GM21515 (cell line): ENCODE results near the gene GRIK4.
"Not testable (repeated sequence)": the region's sequence is repeated elsewhere in the genome, so short reads cannot be mapped to it uniquely, and the experiment has no call there.

Experiments
- ATAC-seq: cut with Tn5 transposase; IDR thresholded peaks from one replicate; pipeline ENCODE4 v1.9.1; 2021; ENCODE audit not compliant: unreplicated experiment

Gene GRIK4

DNA sequence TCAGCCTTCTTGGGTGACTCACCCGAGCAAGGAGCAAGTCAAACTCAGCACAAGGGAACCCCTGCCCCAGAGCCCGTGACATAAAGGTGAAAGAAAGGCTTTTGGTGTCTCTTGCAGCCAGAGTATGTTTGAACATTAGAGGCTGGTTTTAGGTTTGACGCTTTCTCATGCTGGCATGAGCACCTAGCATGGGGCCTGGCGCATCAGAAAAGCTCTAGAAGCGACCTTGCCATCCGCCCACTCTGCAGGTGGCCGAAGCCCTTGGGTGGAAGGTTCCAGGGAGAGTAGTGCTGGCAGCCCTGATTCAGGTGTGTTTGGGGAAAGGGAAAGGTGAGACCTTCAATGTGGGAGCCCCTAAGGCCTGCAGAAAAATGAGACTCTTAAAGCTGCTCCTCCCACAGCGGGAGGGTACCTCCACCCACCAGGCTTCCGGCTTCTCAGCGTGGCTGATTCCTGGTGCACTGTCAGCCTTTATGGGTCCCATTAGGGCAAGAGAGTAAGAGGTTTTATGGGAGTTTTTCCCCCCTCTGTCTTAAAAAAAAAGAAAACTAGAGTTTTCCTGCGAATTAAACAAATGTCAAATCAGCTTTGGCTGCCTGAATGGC lies 88.4 kb downstream of the GRIK4 start:
- no peak for ATAC-seq

DNA sequence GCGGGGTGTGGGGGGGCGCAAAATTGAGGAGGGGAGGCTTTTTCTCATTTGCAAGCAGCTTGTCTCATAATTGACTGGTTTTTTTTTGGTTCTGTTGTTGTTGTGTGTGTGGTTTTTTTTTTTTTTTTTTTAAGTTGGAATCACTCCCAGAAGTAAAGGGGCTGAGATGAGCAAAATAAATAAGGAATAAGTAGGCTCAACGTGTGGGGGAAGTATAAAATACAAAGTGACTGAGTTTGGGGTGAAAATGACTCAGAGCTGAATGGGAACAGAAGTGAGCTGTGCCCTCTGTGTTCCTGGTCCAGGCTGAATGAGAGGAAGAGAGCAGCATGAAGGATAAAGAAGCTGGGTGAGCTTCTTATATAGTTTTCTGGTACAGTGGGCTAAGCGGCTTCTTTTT lies 90.0 kb downstream of the GRIK4 start:
- ATAC-seq: no peak

DNA sequence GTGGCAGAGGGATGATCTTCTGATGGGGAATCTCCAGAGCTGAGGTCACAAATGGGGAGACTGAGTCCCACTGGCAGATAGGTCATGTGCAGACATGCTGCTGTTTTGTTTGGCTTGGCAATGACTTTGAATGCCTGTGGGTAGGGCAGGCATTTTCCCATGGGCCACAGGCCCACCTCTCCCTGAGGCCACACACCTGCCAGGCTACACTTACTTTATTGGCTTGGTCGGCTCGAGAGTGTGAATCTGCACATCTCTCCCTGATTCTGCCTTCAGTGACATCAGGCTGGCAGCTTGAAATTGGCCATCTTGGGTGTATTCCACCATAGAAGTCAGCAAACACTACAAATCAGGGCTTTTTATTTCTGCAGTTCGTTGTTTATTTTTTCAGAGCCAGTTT lies 91.5 kb downstream of the GRIK4 start:
- ATAC-seq: no peak

DNA sequence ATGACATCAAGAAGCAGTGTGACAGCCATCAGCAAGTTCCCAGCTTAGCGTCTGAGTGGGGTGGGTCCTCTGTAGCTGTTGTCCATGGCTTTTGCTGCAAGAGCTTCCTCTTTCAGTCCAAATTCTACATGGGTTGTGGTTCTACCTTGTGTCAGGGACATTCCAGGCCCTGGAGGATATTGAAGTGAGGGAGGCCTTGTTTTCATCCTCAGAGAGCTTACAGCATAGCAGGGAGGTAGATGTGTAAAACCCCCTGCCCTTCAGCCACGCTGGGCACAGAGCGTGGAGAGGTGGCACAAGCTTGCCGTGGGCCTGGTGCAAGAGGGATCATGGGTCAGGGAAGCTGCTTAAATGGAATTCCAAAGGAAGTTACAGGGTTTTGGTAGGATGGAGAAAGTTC lies 93.9 kb downstream of the GRIK4 start:
- ATAC-seq: no peak

DNA sequence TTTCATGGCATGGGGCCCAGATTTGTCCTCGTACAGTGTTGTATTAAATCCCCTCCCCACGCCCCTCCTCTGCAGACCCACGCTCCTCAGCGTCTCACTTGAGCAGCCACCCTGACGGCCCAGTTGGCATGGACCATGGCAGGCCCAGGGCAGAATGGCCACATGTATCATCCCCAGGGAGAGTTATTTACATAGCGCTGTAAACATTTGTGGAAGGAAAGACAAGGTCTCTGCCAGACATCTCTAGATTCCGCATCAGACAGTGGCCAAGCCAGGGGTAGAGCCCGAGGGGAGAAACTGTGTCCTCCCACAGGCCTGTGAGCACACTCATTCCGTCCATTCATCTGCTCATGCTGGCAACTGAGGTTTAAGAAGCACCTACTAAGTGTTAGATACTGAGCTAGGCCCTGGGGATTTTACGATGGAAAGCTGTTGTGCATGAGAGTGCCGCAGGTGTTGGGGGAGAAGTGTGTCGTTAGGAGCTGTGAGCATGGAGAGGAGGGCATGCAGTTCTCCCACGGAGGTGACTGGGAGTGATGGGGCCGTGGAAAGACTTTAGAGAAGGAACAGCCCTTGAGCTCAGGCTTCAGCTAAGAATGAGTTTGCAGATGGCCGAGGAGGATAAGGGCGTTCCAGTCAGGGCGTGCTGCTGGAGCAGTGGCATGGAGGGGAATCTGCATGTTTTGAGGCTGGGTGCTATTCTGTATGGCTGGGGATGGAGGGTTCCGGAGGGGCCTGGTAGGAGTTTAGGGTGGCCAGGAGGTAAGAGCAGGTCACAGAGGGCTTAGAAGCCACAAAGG lies 94.9 kb downstream of the GRIK4 start:
- no peak for ATAC-seq

DNA sequence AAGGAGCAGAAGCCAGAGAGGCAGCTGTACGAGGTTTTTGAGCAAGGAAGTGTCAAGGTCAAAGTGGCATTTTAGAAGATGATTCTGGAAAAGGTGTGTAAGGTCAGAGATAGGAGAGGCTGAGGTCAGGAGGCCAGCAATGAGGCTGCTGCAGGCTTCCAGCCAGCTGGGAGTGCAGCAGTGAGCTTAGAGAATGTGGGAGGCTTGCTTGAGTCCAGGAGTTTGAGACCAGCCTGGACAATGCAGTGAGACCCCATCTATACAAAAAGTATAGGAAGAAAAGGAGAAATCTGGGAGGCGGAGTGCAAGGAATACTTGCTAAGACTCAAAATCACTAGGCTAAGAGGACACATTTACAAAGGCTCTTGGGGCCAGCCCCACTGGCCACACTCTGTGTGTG lies 96.5 kb downstream of the GRIK4 start:
- no peak for ATAC-seq

DNA sequence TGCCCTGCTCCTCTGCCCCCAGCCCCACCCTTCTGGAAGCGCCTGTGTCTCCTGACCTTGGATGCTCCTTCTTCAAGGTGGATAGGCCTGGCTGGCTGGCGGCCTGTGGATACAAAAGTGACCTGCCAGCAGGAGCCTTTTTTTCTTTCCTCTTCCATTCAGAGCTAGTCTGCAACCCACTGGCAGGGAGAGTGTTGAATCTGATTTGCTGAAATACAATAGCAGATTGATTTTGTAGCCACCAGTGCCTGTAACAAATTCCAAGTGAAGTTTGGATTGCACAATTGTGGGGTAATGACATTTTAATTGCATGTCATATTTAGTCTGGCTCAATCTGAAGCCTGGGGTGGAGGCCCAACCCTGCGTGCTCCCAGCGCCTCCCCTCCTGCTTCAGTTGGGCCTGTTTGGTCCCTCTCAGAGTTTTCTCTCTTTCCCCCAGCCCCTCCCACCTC lies 97.2 kb downstream of the GRIK4 start:
- no peak for ATAC-seq

DNA sequence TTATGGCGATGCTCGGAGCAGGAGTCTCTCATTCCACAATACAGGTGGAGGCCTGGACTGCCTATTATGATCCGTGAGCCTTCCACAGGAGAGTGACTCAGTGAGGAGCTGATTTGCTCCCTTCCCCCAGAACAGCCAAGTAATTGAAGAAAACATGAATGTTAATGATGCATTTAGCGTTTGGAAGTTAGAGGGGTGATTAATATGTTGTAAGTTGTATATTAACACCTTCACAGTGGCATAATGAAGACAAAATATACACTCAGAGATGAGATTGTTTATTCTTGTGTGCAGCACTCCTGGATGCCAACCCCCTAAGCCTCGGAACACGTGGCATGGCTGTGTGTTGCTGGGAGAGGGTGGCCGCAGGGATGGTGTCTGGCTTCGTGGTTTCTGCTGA lies 98.6 kb downstream of the GRIK4 start:
- ATAC-seq: no peak

DNA sequence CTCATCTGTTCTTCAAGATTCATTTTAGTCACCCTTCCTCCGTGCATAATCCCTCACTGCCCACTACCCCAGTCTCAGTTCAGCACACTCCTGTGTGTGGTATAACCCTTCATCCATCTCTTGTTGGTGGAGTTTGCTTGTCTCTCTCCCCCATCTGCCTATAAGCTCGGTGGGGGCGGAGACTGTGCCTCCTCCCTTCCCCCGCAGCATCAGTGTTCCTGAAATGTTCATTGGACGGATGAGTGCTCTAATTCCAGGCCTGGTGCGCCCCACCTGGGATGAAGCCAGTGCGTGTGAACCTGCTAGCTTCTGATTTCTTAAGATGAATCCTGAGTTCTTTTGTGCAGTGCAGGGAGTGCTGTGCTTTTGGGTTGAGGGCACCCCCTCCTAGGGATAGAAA lies 100.0 kb downstream of the GRIK4 start:
- no peak for ATAC-seq

DNA sequence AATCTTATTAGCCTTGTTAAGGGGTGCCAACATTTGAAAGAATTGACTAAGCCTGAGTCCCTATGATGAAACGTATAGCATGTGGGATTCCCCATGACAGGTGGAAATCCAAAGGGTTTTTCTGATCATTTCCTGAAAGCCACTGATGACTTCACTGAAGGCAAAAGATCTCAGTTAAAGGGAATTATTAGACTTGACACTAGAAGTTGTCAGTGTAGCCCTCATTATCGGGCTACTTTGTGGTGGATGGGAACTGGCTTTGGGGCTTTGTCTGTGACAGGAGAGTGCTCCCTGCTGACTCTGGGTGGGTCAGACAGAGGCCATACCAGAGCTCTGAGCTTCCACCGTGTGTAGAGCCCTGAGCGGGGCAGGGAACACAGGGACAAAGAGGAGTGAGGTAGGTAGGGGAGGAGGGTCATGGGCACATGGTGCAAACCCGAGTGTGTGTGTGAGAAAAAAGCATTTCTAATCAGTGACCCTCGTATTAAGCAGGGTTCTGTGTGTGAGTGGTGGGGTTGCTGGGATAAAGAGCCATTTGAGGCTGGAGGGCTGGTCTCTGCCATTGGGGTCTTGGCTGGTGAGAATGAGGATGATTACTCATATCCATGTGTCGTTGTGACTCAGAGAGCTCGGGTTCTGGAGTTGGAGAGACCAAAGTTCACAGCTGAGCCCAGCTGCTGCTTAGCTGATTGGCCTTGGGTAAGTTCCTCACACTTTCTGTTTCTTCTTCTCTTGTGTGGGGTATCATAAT lies 101.1 kb downstream of the GRIK4 start:
- peak; percentile 90 for ATAC-seq

DNA sequence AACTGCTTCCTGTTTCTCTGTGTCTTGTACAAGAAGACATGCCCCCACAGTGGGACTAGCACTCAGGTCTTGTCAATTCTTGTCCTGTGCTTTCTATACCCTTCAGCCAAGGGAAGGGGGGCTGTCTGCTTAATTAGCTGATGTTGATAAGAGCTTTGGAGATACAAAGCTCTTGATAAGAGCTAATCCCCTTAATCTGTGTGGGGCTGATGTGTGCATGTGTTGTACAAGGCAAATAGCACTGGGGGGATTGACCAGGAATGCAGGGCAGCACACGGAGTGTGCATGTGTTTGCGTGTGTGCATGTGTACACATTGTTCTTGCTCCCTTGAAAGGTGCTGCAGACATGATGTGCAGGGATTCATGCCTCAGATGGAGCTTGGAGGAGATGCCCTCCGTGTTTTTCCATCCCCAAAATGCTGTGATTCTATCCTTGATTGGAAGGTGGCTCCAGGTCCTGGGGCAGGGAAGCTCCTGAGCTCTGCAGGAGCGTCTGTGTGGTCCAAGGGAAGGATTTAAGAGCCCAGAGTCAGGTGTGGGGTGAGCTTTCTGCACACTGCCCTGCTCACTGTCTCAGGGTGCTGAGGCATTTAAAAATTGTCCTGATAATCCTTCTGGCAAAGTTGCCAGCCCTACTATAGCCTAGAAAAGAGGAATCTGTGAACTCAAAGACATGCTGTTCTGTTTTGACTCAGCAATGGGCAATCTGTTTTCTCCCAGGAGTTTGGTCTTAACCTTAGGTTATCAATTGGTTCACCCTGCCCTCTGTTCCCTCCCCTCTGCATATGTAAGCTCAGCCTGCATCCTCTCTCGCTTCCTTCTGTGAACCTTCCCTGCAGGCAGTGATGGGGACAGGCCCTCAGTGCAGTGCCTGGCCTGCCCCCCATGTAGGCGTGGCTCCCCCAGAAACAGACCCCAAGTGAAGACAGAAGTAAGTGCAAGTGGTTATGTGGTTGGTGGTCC lies 102.0 kb downstream of the GRIK4 start:
- ATAC-seq: peak; percentile 61

DNA sequence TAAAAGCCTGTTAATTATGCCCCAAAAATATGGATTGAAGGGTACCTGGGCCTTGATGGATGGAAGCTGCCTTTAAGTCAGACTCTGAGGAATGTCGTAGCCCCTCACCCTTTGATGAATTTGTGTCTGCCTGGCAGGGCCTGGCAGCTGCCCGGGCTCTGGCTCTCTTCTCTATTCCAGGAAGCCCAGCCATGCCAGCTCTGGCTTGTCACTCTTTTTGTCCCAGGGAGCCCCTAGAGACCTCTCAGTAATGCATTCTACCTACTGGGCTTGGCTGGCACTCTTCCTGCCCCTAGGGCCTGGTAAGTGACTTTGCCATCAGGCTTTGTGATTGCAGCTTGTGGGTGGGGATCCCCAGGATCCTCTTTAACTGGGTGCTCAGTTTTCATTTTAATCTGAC lies 103.8 kb downstream of the GRIK4 start:
- no peak for ATAC-seq

DNA sequence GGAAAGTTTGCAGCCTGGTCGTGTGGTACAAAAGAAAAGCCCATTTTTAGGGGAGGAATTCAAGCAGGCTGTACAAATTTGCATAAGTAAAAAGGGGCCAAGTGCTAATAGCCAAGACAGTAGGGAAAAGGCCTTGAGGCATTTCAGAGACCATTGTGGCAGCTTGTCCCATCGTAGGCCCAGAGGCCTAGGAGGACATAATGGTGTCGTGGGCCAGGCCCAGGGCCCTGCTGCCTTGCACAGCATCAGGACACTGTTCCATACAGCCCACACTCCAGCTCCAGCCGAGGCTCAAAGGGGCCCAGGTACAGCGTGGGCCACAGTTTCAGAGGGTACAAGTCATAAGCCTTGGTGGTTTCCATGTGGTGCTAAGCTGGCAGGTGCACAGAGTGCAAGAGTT lies 106.9 kb downstream of the GRIK4 start:
- ATAC-seq: no peak

DNA sequence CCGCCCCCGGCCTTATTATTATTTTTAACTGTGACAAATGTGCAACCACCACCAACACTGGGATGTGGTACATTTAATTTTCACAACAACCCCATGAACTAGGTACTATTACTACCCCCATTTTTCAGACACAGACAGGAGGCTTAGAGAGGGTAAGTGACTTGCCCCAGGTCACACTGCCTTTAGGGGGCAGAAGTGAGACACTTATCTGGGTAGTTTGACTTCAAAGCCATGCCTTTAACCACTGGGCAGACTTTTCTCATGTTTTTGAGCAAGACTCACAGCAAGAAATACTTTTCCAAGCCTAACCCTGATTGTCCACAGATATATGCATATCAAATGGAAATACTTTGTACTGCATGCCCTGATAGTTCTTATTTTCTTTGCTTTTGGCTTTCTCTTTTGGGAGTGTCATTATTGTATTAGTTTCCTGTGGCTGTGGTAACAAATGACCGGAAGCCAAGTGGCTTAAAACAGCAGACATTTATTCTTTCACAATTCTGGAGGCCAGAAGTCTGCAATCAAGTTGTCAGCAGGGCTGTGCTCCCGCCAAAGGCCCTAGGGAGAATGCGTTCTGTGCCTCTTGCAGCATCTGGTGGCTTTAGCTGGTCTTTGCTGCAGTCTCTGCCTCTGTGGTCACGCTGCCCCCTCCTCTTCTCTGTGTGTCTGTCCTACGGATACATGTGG lies 110.8 kb downstream of the GRIK4 start:
- ATAC-seq: no peak

DNA sequence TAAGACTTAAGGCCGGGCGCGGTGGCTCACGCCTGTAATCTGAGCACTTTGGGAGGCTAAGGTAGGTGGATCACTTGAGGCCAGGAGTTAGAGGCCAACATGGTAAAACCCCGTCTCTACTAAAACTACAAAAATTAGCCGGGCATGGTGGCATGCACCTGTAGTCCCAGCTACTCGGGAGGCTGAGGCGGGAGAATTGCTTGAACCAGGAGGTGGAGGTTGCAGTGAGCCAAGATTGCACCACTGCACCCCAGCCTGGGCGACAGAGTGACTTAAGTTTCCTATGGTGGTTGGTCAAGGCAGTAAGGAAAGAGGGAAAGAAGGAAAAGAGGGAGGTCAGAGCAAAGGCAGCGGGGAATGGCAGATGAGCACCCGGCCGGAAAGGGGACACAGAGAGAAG lies 113.4 kb downstream of the GRIK4 start:
- ATAC-seq: not testable (repeated sequence)

DNA sequence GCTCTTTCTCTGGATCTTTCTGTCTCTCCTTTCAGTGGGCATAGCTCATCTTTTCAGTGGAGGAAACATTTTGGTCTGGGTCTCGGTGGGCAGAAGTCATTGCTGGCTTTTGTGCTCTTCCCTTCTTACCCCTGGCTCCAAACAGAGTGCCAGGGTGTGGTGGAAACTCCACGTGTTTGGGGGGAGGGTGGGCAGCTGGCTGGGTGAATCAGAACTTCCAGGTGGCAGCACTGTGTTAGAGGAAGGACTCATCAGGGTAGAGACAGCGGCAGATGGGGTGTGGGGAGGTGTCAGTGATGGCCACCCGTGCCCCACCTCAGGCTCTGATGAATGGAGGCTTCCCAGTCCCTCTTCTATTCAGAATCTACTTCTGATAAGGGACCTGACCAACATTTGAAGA lies 114.0 kb downstream of the GRIK4 start:
- ATAC-seq: no peak

DNA sequence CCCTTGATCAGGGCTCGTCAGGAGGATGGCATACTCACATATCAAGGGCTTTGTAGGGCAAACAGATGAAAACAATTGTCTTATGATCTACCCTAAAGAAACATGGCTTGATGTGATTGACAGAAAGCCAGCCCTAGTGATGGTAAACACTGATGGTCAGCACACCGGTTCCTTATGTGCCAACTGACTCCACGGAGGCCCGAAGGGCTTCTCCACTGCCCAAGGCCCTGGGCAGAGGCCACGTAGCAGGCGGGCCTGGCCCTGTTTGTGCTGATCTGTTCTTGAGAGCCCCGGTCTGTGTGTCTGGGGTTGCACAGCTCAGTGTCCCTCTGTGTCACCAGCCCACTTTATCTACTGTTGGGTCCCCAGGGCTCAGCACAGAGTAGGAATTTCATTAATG lies 115.2 kb downstream of the GRIK4 start:
- no peak for ATAC-seq

DNA sequence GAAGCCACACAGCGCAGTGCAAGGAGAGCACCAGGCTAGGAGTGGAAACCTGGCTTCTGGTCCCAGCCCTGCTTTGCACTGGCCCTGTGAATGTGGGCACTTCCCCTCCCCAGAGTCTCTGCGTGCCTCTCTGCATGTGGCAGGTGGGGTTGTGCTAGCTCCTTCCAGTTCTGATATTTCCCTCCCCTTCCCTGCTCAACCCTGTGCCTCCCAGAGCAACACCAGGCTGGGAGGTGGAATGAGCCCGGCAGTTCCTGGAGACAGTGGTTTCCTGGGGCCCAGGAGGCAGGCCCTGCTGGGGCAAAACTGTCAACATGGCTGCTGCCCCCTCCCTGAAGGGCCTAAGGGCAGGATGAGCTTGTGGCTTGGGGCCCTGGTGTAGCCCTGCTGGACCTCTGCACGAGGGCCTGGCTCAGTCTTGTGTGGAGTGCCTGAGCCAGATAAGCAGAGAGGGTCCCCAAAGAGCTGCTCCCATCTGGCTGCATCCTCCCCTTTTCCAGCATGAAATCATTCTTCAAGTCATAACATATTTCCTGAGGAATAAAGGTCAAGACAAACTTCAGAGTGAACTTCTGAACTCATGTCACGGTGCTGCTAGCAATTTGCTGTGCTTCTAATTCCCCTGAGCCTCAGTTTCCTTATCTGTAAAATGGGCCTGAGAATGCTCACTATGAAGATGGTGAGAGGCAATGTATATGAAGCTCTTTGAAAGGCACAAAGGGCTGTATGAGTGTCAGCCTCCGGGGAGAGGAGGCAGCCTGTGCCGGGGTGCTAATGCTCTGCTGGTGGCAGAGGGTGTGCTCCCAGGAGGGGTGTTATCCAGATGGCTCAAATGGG lies 116.0 kb downstream of the GRIK4 start:
- ATAC-seq: no peak

DNA sequence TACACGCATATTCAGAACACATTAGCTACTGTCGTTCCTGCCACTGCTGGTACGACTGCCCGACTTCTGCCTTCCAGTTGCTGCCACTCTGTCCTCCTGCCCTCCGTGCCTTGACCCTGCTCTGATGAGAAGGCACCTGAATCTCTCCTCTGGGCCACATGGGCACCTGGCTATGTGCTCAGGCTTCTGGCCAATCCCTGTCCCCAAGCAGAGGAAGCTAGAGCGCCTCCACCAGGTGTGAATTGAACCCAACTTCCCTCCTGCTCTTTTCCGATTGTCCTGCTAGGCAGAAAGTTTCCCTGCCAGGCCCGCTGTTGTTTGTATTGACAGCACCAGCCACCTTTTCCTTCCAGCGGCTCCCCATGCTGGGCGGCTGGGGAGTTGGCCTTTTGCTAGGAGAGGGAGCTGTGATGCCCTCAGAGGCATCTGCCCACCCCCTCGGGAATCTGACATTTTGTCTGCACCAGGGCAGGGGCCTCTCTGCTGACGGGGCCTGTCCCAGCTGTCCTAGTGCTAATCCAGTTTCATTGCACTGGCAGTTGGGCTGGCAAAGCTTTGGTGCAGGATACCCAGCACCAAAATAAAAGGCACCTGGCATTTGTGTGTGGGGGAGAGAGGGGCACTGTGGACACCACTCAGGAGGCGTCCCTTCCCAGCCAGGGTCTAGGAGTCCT lies 118.0 kb downstream of the GRIK4 start:
- ATAC-seq: no peak
